ENCODE results near the gene MPZ.
"Not testable (repeated sequence)": the region's sequence is repeated elsewhere in the genome, so short reads cannot be mapped to it uniquely, and the experiment has no call there.

Gene MPZ

GRCh38 chr1:161299347-161299746 is 10.4 kb downstream of the MPZ start:
- DNase-seq = no peak

GRCh38 chr1:161298116-161298515 is 11.7 kb downstream of the MPZ start:
- DNase-seq = no peak

GRCh38 chr1:161297415-161297814 is 12.4 kb downstream of the MPZ start:
- no peak for DNase-seq

GRCh38 chr1:161290779-161291178 is 19.0 kb downstream of the MPZ start:
- no peak for DNase-seq

- DNase-seq = no peak
These were observed 22.2 kb downstream of the MPZ start for GRCh38 chr1:161287482-161288054.

- no peak for DNase-seq
These were observed 24.2 kb downstream of the MPZ start for GRCh38 chr1:161285521-161285920.

- DNase-seq = no peak
These were observed 24.7 kb downstream of the MPZ start for GRCh38 chr1:161285113-161285512.

- DNase-seq = no peak
These were observed 26.8 kb downstream of the MPZ start for GRCh38 chr1:161282991-161283390.

GRCh38 chr1:161274874-161275273 is 34.9 kb downstream of the MPZ start:
- DNase-seq = no peak

- no peak for DNase-seq
These were observed 36.4 kb downstream of the MPZ start for GRCh38 chr1:161273402-161273801.

GRCh38 chr1:161267321-161267720 is 42.4 kb downstream of the MPZ start:
- DNase-seq = no peak

- no peak for DNase-seq
These were observed 42.9 kb downstream of the MPZ start for GRCh38 chr1:161266836-161267235.

GRCh38 chr1:161266202-161266601 is 43.6 kb downstream of the MPZ start:
- DNase-seq = no peak

GRCh38 chr1:161265305-161265704 is 44.5 kb downstream of the MPZ start:
- DNase-seq = no peak

GRCh38 chr1:161261261-161262235 is 48.2 kb downstream of the MPZ start:
- DNase-seq = no peak

- no peak for DNase-seq
These were observed 49.1 kb downstream of the MPZ start for GRCh38 chr1:161260376-161261260.

- no peak for DNase-seq
These were observed 50.0 kb downstream of the MPZ start for GRCh38 chr1:161259765-161260164.

GRCh38 chr1:161259345-161259702 is 50.4 kb downstream of the MPZ start:
- DNase-seq = no peak

- no peak for DNase-seq
These were observed 51.1 kb downstream of the MPZ start, which contains the start of gene PCP4L1 for GRCh38 chr1:161258439-161259344. TSS of gene PCP4L1 (plus strand) at chr1:161258745. CDS start at chr1:161258975, 230 bp downstream.

GRCh38 chr1:161257109-161257508 is 52.7 kb downstream of the MPZ start:
- DNase-seq = not testable (repeated sequence)

- DNase-seq = not testable (repeated sequence)
These were observed 53.7 kb downstream of the MPZ start for GRCh38 chr1:161255955-161256520.

GRCh38 chr1:161255302-161255701 is 54.5 kb downstream of the MPZ start:
- DNase-seq = not testable (repeated sequence)

All from effector CD4-positive, alpha-beta T cell (primary cell).